ELR (cell line): Measurements from ENCODE around the gene CDH13.

Experiments
- DNase-seq: peaks from one replicate; pipeline ENCODE4 v3.0.0-alpha.2; 2015; ENCODE audit warnings: low read depth

The CDH13 gene

DNA sequence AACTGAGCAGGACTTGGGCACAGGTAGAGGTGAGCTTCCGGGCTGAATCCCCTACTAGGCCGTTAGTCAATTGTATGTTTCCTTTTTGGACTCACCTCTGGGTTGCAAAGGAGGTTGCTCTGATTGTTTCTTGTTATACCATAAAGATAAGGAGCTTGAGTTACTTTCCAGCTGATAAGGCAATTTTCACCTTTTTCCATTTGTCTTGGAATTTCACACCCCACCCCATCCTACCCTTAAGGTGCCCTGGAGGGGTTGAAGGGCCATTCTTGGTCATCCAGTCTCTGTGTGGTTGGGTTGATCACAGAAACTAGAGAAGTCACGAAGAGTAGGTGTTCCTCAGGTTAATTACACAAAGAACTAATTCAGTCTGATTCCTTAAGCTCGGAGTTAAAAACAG is 162.2 kb downstream of the CDH13 start:
- DNase-seq = no peak

DNA sequence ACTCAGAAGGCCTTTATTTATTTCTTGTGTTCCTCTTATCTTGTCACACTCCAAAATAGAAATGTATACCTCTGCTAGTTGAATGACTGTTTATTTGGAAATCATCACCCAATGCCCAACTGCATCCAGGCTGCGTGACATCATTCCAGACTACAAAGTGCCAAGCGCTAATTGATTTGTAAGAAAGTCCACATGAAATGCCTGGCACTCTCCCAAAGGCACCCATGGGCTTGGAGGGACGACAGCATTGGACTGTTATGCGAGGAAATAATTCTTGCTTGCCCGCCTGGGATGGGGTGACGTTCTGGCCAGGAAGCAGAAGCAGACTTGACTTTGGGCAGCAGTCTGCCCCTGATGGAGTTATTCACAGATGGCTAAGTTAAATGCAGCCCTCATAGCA is 165.9 kb downstream of the CDH13 start:
- DNase-seq = no peak

DNA sequence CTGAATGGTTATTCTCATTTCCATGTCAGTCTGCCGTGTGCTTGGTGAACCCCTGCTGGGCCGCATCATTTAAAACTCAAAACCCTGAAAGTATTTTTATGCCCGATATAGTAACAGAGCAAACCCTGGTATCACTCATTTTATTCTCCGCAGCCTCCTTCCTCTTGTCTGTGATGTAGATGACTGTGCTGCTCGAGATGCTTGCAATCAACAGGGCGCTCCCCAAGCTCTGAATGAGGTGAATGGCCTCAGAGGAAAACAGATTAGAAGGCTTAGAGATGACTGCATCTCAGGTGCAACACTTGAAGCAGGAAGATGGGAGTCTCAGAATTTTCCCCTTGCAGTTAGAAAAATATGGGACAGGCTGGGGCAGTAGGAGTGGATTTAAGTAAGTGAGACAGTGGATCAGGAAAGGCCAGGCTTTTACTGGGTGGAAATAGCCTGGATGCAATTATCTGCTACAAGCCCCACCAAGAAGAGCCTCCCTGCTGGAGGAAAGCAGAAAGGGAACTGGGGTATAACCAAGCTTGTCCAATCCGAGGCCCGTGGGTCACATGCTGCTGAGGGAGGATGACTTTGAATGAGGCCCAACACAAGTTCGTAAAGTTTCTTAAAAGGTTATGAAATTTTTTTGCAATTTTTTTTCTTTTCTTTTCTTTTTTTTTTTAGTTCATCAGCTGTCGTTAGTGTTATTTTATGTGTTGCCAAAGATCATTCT is 166.9 kb downstream of the CDH13 start:
- no peak for DNase-seq

DNA sequence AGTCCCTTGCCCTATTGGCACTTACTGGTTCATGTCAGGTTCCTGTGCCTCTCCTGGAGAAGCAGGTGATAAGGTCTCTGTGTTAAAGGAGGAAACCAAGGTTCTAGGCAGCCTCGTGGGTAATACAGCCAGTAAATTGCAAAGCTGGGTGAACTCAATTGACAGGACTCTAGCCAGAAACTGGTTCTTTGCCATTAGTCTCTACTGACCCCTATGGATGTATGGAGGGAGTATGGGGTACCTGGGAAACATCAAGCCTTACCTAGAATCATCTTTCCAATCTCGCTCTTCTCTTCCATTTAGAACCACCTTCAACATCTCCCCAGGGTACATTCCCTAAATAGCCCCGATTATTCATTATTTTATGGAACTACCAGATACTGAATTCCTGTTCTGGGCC is 169.3 kb downstream of the CDH13 start:
- DNase-seq = peak; percentile 4

DNA sequence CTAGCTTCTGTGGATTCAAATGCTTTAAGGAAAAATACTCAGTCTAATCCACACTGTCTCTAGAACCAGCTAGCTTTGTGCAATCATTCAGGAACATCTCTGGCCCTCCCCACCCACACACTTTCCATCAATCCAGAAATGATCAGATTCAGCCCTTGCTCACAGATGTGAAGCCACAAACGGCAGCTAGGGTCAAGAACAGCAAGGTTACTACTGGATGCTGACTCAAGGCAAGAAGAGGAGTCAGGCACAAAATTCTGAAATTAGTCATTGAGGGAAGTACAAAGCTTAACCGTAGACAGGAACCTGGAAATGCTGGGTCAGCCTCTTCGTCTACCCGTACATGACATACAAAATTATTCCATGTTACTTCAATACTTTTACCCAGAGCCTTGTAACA is 174.6 kb downstream of the CDH13 start:
- DNase-seq = peak; percentile 67

DNA sequence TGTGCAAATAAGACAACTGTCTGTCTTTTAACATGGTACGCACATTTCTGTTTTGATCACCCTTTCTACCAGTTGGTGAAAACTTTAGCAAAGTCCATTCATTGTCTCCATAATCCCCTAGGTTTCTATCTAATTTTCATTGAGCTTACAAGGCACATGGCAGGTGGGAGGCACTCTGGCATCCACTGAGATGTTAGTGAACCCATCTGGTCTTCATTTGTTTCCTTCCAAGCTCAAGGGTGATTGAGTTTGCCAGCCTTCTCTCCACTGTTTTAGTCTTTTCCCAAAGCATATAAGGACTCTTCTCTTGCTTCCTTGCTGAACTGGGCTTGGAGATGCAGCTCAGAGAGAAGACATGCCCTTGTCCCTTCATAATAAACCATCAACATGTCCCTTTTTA is 179.1 kb downstream of the CDH13 start:
- DNase-seq = no peak

DNA sequence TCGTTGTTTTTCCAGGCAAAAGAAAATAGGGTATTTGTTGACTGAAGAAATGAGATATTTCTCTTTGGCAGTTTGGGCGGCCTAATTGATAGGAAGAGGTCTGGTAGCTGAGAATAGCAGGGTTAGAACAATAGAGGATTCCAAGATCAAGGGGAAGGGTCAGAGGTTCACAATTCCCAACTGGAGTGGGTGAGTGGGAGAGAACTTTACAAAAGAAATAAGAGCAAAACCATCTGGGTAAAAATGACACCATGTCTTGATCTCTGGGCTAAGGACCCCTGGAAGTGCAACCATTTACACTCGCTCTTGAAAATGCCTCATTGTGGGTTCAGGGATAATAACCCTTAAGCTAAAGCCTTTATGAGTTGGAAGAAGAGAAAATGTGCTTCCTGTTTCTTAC is 180.5 kb downstream of the CDH13 start:
- no peak for DNase-seq

DNA sequence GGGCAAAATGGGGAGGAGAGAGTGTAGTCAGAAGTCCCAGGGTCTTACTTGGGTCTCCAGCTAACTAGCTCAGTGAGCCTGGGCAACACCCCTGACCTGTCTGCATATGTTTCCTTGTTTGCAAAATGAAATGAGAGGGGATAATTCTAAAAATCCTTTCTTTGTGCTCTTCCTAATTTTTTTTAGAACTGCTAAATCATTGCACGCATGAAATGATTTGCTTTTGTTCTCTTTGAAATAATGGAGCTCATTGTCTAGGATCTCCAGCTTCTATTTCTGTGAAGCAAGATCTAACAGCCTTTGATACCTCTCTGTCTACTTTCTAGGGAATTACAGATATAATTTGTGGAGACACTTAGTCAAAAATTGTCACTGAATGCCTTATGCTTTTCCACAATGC is 181.3 kb downstream of the CDH13 start:
- no peak for DNase-seq

DNA sequence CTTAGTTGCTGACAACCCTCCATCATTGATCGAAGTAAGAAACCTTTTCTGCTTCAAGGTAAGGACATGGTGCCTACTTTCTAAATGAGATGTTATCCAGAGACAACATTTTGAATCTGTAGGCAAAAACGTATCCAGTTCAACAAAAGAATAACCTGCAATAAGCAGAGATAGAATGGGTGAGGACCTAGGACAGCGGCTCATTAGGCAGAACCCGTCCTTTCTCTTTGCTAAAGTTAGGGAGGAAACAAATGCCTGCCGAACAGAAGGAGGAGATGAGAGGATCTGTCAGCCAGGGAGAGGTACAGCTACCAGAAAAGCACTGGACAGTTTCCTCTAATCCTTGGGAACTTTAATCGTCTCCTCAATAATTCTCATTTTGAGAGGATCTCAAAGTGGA is 183.3 kb downstream of the CDH13 start:
- no peak for DNase-seq

DNA sequence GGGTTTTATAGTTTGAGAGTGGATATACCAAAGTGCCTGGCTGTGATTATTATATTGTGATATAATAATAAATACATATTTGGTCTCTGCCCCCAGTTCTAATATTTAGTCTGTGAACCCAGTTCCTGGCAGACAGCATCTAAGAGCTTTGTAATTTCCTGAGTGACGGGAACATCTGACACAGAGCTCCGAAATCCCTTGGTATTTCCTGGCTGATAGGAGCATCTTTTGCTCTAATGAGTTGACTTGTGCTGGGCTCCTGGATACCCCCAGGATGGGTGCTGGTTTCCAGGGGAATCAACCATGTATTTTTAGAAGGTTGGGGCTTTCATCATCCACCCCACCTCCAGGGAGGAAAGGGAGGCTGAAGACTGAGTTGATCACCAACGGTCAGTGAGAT is 187.3 kb downstream of the CDH13 start:
- no peak for DNase-seq

DNA sequence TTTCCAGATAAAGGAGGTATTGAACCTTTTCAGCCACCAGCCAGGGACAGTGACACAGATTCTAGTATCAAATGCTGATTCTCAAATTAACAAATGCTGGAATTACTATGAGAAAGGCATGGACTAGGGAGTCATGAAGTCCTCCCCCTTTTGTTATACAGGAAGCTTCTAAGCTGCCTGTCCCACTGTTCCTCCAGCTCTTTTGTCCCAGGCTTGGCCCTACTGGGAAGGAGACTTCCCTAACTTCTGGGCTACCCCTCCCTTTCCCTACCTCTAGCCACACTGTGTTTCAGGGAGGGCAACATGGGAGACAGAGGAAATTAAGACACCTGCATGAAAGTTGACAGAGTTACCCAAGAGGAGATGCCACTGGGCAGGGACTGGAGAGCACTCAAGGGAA is 192.5 kb downstream of the CDH13 start:
- DNase-seq = no peak

DNA sequence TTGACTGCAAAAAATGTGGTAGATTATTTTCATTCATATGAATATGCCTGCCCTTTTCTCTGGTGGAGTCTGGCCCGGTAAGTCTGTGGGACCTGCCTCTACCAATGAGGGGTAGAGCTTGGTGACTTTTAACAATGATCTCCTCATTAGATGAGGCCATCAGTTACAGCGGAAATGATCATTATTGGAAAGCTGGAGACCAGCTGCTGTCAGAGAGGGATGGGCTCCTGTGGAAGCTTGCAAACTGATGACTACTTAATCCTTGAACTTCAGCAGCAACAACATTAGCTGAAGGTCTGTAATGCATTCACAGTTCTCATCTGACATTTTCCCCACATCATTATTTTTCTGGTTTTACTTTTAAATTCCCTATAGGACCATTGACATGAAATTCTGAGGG is 194.1 kb downstream of the CDH13 start:
- no peak for DNase-seq

DNA sequence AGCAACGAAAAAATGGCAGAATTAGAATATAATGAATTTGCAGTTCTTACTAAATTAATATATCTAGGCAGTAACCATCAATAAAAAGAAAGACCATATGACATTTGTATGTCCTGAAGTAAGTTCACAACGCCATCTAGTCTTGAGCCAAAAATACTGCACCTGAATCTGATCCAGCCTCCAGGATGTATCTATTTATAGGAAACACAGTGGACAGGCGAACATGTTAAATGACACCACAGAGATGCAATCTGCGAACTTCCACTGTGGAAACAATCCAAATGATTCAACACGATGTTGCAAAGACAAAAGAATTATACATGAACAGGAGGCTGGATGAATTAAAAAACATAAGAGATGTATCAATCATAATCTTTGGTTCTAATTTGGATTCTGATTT is 197.6 kb downstream of the CDH13 start:
- DNase-seq = peak; percentile 38

DNA sequence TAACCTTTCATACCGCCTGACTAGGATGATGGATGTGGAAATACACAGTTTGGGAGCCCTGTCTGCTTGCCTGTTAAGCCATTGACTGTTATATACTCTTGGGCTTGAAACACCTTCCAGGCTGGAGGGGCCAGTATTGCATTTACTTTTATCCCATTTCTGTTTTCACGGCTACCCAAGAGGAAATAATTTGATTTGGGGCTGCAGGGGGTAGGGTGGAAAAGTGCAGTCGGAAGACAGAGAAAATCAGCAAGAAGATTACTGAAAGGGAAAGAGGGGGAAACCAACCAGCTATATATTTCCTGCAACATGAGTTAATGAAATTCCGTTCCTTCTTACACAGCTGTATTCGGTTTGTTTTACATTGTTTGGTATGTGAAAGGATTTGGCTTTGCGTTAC is 202.5 kb downstream of the CDH13 start:
- DNase-seq = no peak

DNA sequence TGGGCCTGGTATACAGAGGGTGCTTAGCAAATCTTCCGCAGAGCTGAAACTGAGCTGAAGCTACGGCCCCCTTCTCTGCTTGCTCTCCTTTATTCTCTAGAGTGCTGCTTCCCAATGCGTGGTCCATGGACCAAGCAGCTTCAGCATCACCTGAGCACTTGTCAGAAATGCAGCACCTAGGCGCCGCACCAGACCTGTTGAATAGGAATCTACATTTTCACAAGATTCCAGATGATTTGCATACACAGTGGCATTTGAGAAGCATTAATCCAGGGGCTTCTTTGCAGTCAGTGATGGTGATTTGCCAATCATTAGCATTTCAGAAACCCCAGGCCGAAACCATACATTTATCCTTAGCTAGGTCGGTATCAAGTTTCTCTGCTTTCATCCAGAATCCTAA is 204.2 kb downstream of the CDH13 start:
- no peak for DNase-seq

DNA sequence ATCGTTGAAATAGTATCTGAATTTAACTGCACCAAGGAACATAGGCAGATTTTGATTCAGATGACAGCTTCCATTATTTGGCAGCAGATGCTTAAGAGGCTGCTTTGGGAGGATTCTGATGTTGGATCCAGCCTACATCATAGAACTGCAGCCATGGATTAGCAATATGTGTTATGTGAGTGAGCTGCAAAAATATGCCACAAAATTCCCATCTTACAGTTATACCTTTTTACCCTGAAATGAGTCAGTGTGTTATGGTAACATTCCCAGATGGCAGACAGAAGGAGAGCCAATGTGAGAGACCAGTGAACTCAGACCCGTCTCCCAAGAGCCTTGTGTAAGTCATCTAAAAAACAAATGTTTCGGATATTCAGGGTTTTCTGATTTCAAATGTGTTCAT is 206.1 kb downstream of the CDH13 start:
- DNase-seq = peak; percentile 60

DNA sequence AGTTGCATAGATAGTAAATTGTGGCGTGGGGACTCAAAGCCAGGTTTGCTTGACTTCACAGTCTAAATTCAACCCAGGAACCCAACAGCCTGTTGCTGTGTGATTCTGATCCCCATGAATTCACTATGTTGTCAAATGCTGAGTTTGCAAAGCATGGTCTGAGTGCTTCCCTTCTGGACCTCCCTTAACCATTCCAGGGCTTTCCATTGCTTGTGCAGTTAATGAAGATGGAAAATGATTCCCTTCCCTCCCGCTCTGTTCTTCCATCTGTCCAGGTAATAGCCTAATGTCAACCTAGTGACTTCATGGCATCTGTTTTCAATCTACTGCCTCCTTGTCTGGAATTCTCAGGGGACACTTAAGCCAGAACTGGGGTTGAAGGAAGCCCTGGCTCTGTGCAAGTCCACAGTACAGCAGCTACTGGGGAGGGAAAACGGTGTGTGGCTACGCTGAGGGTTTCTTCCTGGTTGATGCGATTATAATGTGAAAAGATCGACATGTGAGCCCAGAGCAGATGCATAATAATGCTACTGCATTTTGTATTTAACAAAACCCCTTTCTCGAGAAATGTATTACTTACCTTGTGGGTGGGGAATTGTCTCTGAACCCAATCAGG is 206.7 kb downstream of the CDH13 start:
- DNase-seq = no peak

DNA sequence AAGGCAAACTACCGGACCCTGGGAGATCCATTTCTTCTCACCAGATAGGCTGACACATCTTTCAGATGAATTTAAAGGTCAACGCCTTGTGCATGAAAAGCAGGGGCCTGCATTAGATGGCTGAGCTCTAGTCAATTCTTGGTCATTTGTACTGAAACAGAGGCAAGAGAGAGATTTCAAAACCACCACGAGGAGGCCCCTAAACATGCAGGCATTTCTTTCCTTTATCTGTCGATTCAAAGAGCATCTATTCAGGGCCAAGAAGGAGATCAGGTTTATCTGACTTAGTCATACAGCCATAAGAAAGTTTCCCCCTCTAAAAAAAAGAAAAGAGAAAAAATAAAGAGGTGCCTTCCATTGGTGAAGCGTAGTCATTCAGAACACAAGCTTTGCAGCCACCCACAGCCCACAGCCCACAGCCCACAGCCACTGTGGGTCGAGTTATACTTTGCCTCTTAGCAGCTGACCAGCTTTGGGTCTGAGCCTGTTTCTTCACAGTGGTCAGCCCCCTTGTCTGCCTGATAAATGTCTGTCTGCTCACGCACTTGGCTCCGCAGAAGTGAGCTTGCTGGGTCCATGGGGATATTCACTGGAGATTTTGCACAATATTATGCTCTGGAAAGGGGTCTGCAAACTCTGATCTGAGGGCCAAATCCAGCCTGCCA is 207.5 kb downstream of the CDH13 start:
- DNase-seq = no peak

DNA sequence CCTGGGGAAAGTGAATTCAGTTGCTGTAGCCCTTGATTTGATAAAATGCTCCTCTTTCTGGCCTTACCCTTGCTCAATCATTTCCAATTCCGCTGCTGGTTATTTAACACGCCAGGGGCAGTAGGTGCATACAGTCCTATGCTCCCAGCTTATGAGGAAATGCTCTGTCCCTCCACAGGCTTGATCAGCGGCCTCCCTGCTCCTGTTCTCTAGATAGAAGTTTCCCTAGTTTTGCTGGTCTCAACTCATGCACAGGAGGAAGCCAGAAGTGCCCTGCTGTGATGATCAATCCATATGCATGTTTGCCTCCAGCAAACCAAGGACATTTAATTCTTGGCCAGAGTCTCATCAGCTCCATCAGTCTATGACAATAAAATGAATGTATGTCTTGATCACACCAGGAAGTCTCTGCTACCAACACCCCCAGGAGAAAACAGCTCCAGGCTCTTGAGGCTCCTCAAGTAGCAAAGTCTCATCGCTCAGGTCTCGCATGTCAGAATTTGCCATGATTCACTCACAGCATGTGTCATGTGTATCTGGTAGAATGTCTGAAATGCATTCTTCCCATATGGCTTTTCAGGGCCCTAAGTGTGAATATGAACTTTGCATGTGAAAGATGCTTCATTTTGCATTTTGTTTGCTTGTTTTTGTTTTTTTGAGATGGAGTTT is 208.9 kb downstream of the CDH13 start:
- DNase-seq = peak; percentile 69

DNA sequence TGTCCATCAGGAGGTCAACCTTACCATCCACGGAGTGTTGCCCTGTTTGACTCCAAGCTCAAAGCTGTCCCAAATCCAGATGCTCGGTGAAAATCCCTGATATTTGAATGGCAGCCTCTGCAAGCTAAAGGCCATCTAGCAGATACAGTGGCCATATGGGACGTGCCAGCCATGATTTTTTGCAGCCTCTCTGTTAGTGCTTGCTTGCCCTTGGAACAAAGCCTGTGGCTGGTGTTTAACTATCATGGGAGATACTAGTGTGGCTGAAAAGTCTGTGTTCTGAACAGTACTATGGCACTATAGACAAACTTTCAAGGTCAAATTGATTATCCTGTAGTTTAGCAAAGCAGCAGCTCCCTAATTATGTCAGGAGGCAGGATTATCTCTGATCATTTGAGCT is 214.3 kb downstream of the CDH13 start:
- DNase-seq = no peak

DNA sequence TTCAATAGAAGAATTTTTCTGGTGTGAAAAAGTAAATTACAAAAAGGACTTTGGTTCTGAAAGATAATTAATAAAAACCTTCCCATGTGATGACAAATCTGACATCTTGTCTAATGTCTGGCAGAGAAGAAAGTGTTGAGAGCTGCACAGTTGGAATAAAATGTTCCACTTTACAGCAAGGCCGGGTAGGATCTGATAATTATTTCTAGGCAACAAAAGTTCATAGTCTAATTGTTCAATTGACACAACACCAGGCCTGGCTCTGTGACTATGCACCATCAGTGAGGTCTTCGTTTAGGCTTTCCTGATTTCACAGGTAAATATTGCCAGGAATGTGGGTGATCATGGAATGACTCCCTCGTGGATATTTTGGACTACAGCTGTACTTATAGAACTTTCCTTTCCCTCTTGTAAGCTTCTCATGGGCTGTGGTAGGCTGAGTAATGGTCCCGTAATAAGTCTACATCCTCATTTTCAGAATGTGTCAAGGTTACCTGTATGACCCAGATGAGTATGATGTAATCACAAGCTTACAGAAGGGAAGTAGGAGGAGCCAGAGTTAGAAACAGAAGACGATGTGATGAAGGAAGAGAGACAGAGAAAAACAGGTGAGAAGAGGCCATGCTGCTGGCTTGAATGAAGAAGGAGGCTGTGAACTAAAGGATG is 217.0 kb downstream of the CDH13 start:
- DNase-seq = no peak

DNA sequence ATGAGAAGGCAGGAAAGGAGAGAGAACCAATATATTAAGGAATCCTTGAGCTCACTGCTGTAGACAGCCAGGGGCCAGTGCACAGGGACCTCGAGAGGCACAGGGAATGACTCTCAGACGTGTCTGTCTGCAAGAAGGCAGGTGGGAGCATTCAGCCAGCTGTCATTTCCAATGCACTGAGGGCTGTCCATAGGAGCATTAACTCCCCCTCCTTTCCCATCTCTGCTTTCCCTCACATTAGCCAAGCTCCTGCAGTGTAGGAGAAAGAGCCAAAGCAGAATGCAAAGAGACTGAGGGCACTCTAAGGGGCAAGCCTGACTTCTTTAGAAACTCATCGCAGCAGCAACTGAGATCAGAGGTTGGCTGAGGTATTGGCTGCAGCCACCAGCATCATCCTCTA is 218.3 kb downstream of the CDH13 start:
- no peak for DNase-seq

DNA sequence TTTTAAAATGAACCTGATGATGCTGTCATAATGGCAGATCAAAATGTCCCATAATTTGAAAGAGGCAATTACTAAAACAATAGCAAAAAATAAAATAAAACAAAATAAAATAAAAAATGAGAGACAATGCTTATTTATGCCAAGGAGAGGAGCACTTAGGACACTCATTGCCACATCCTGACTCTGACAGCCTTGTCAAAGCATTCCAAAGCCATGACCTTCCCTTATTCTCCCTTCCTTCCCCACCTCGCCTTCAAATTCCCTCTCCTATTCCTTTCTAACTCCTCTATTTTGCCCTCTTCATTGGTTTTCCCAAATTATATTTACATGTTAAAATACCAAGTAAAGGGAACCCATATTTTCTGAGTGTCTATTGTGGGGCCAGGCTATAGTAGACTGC is 220.0 kb downstream of the CDH13 start:
- DNase-seq = peak; percentile 42
